GM19372 (cell line): ENCODE measurements around the gene KRTAP19-6.
"Not testable (repeated sequence)": the region's sequence is repeated elsewhere in the genome, so short reads cannot be mapped to it uniquely, and the experiment has no call there.

Experiments used
- ATAC-seq: cut with Tn5 transposase; IDR thresholded peaks from one replicate; pipeline ENCODE4 v1.9.1; 2021; ENCODE audit warnings: mild to moderate bottlenecking, low read depth, moderate library complexity; ENCODE audit not compliant: unreplicated experiment

Gene KRTAP19-6, protein sequence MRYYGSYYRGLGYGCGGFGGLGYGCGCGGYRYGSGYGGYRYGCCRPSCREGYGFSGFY

DNA sequence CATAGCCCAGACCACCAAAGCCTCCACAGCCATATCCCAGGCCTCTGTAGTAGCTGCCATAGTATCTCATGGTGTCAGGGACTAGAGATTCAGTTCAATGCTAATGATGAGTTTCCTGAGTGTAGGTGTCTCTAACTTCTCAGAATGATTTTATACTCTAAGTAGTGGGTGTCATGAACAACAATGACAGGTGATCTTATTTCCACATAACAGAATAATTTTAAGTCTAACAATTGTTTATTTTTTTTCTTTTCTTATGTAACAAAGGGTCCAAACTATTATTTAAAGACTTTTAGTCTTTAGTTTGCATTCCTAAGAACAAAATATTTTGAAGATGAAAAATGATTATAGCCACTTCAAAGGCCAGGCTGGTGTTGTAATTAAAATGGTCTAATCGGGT lies at the start of gene KRTAP19-6:
KRTAP19-6 (minus strand) TSS at position 101 of the 400 bp plus-strand sequence; CDS start at position 70, 31 bp downstream.
- ATAC-seq = no peak

DNA sequence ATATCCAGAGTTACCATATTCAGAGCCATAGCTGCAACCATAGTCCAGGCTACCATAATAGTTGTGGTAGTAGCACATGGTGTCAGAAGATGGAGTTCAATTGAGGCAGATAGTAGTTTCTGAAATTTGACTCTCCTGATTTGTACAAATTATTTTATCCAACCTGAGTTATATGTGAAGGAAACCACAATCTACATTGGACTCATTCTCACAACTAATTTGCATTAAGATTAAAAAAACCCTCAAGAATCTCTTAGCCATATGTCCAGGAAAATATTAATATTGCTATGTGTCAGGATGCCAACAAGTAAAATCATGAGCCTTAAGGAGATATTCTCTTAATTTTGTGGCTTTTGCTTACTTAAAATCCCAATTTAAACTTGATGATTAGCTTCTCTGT lies 48.6 kb upstream of the KRTAP19-6 start, which contains the start of gene KRTAP22-2:
KRTAP22-2 (minus strand) TSS at position 101 of the 400 bp plus-strand sequence.
- ATAC-seq = no peak

GRCh38 chr21:30582870-30583269 lies 41.2 kb upstream of the KRTAP19-6 start:
- ATAC-seq = no peak

DNA sequence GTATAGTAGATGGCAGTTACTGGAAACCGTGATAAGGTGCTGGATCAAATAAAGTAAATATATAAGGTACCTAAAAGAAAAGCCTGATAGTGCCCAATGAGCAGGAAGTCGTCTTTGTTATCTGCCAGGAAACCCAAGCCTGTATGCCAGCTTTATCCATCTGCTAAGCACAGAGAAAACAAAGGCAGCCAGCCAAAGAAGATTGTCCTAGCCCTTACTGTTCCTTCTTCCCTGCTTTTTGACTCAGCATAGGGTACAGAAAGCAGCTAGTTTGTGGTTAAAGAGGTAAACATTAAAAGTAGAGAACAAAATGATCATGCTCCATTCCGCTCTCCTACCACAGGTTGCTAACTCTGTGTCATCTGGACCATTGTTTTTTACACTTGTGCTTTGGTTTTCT lies 38.5 kb upstream of the KRTAP19-6 start:
- ATAC-seq = no peak

DNA sequence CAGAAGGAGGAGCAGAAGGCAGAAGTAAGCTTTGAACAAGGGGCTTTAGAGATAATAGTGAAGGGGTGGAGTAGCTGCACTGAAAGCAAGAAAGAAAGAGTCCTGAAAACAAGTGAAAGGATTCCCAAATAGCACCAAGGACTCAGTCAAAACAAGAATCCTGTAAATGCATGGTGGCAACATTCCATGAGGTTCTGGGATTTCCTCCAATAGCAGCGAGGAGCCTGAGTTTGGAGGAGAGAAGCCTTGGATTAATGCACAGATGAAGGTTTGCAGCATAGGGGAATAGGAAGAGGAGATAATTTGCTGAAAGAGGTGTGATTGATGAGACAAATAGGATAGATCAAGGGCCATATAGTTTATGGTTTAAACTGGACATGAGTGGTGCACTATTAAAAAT lies 37.7 kb upstream of the KRTAP19-6 start:
- ATAC-seq = no peak

DNA sequence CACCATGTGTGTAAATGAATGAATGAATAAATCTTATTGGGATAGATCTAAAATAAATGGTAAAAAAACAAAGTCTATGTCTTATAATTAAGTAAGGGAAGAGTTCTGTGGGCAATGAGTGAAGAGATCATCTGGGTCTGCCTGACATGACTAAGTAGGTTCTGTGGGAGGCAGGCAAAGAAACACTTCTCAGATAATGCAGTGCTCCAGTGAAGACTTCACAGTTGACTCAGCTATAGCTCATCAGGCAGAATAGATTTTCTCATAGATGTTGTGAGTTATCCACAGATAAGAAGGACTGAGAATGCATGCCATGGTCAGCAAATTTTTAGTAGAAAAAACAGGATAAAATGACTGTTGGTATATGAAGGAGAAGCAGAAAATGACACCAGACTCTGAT lies 36.1 kb upstream of the KRTAP19-6 start:
- no peak for ATAC-seq

DNA sequence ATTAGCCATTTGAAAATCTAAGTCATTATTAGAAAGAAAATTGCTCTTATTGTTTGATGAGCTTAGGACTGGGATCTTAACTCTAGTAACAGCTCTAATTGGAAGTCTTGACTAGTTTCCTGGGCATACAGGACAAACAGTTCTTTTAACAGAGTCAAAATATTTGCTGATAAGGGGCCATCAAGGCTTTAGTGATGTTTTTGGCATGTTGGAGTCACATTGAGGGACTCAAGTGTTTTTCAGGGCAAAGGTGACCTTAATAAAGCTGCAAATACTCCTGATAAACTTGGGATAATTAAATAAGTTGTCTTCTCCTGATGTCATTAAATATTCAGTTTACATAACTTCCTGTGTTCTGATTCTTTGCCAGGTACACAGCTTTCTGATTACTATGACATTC lies 26.0 kb upstream of the KRTAP19-6 start:
- ATAC-seq = no peak

- ATAC-seq = no peak
Observed at GRCh38 chr21:30563630-30564029, 22.0 kb upstream of the KRTAP19-6 start.

GRCh38 chr21:30563072-30563471 lies 21.4 kb upstream of the KRTAP19-6 start:
- ATAC-seq = no peak

- no peak for ATAC-seq
Observed at GRCh38 chr21:30561957-30562356, 20.3 kb upstream of the KRTAP19-6 start.

- ATAC-seq = no peak
Observed at GRCh38 chr21:30561264-30561895, 19.7 kb upstream of the KRTAP19-6 start, which contains the start of gene KRTAP19-7. TSS of gene KRTAP19-7 (minus strand) at chr21:30561314. CDS start at chr21:30561289, 25 bp downstream.

GRCh38 chr21:30555095-30555494 lies 13.4 kb upstream of the KRTAP19-6 start:
- no peak for ATAC-seq

DNA sequence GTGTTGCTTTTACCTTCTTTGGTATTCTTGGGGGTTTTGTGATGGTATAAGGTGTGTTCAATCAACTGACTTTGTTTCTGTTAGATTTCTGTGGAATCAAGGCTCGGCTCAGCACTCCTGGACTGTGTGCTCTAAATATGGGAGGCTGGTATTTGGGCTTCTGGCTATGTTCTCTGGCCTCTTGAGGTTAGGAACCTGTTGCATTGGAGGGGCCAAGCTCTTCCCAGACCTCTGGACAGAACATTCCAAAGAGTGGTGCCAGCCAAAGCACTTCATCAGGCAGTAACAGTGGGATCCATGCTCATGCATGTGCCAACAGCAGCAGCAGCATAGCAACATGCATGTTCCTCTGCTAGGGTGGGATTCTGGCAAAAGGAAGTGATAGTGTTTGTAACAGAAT lies 11.1 kb upstream of the KRTAP19-6 start:
- ATAC-seq = no peak

- no peak for ATAC-seq
Observed at GRCh38 chr21:30518876-30519275, 22.8 kb downstream of the KRTAP19-6 start.

DNA sequence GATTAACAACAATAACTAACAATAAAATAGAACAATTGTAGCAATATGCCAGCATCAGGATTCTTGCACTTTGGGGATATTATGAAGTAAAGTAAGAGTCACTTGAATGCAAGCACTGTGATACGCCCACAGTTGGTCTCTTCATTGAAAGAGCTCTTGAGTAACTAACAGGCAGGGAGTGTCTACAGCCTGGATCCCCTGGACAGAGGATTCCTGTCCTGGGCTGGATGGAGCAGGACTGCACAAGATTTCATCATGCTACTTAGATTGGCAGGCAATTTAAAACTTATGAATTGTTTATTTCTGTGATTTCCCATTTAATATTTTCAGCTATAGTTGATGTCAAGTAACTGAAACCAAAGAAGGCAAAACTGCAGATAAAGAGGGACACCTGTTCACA lies 26.0 kb downstream of the KRTAP19-6 start:
- no peak for ATAC-seq

DNA sequence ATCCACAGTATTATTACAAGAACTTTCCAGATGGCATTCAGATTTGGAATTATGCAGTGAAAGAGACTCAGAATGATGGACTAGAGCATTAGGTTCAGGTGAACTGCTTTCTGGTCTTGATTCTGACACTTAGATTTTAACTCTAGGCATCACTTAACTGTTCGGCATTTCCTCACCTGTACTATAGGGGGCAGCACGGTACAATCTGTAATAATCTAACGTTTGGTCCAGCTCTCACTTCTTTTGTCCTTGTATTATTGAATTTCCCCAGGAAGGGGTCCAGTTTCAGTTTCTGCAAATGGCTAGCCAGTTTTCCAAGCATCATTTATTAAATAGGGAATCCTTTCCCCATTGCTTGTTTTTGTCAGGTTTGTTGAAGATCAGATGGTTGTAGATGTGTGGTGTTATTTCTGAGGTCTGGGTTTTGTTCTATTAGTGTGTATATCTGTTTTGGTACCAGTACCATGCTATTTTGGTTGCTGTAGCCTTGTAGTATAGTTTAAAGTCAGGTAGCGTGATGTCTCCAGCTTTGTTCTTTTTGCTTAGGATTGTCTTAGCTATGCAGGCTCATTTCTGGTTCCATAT lies 36.0 kb downstream of the KRTAP19-6 start:
- not testable (repeated sequence) for ATAC-seq

- ATAC-seq = no peak
Observed at GRCh38 chr21:30502041-30502440, 39.6 kb downstream of the KRTAP19-6 start, which contains the start of gene KRTAP19-5. TSS of gene KRTAP19-5 (minus strand) at chr21:30502141. CDS start at chr21:30502090, 51 bp downstream.

GRCh38 chr21:30497065-30497464 lies 44.6 kb downstream of the KRTAP19-6 start, which contains the start of gene KRTAP19-4:
TSS of gene KRTAP19-4 (minus strand) at chr21:30497165. CDS start at chr21:30497110, 55 bp downstream.
- ATAC-seq = no peak

DNA sequence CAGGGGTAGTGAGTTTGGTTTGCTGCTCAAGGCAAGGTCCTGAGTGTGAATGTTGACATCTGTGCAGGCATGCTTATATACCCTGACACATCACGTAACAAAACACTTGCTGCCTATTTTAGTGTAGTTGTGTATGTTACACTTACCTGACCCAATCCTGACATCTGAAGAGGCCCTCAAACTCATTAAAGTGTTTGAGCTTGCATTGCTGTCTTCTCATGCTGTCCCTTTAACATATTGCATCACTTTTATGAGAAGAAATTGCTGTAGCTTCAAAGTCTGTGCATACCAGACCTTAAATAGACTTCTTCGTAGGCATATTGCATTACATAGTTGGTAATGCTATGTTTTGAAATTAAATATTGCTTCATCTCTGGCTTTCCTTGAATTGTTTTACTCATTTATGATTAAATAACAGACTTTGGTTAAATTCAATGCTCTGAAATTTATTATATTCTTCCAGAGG lies 49.7 kb downstream of the KRTAP19-6 start, which contains the start of gene KRTAP19-3:
KRTAP19-3 (minus strand) TSS at position 51 of the 466 bp plus-strand sequence. CDS start 56 bp downstream, outside the sequence.
- no peak for ATAC-seq
